Uterus (tissue), 2 donors: ENCODE data around the gene GNB2.

ENCODE experiments used
- CTCF ChIP-seq, 4 experiments: fragments of 200-600 bp in 2 of 4; fragments of 450-650 bp in 2 of 4; sonication (generic) in 2 of 4; IDR thresholded peaks; one replicate each; pipeline ENCODE4 v1.5.1; 2016 to 2019; ENCODE audit warnings: antibody characterized with exemption in 4 of 4, mild to moderate bottlenecking in 2 of 4, moderate library complexity in 1 of 4
- POLR2A ChIP-seq, 2 donors: fragments of 450-650 bp; IDR thresholded peaks; one replicate each; pipeline ENCODE4 v1.6.1; 2016; ENCODE audit warnings: antibody characterized with exemption in 2 of 2, mild to moderate bottlenecking in 1 of 2, moderate library complexity in 1 of 2

GRCh38 chr7:100629117-100629716, 44.3 kb upstream of the GNB2 start:
- TF ChIP-seq CTCF (IDR thresholded peaks at IDR 0.05) (no peak), POLR2A (IDR thresholded peaks at IDR 0.05) (no peak)
